ENCODE measurements around the gene HS6ST2.

The HS6ST2 gene

DNA sequence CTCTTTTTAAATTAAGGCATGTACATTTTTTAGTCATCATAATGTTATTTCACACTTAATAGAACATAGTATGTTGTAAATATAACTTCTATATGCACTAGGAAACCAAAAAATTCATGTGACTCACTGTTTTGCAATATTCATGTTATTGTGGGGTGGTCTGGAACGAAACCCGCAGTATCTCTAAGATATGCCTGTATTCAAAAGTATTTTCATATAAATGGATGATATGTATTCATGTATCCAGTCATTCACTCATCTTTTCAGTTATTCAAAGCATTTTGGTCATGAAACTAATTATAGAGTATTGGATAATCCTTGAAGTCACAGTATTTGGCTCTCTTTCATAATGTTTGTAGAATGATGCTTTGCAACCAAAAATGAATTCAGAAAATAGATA is 168.1 kb downstream of the HS6ST2 start:
- DNase-seq (ENCODE audit: low spot score): no peak

DNA sequence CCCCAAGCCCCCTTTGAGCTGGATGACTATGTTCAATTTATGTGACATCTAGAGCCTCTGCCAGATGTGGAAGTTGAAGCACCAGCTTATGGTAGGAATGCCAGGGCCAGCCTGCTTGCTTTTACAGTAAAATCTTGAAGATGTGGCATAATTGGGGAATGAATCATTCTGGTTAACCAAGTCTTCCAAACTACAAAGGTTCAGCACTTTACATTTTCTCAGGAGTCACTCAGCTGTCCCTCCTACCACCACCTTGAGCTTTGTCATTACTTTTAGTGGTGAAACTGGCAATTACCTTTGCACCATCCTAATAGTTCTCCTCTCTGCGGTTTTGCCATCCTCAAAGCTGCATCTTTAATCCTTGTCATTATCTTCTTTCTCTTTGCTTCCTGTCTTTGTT is 172.2 kb downstream of the HS6ST2 start:
- DNase-seq (ENCODE audit: low spot score): no peak

DNA sequence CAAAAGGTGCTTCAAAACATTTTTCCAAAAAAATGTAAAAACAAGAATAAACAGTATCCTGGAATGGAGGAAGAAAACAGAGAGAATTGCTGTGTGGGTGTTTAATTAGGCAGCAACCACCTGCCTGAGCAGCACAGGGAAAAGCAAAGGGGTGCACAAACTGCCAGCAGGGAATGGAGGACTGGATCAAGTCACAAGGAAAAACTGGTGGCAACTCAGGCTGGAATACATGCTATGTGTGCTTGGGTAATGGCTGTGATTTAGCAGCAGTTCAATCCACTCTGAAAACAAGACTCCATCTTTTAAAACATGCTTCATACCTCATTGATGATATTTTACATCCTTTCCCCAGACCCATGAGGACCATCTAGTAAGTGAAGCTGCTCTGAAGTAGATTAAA is 179.5 kb downstream of the HS6ST2 start:
- DNase-seq (ENCODE audit: low spot score): no peak

DNA sequence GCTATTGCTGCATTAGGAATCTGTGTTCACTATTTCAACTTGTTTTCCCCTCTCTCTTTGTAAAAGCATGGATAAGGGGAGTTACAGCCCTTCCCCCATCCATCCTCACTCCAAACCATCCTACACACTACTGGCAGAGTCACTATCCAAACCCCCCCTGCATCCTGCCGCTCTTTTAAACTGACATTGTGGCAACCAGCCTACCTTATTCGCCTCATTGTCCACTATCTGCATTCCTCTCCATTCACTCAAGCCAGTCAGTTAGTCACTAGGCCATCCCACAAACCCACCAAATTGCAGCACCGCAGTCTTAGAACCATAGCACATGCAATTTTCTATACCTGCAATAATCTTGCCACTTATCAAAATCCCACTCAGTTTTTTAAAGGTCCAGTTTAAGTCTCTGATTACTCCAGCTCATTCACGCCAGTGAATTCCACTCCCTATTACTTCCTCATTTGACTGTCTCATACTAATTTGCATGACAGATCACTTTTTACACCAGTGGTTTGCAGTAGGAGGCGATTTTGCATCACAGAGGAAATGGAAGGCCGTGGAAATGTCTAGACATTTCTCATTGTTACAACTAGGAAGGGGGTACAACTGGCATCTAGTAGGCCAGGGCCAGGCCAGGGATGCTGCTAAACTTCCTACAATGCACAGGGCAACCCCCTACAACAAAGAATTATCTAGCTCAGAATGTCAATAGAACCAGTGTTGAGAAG is 181.8 kb downstream of the HS6ST2 start:
- DNase-seq (ENCODE audit: low spot score): no peak

DNA sequence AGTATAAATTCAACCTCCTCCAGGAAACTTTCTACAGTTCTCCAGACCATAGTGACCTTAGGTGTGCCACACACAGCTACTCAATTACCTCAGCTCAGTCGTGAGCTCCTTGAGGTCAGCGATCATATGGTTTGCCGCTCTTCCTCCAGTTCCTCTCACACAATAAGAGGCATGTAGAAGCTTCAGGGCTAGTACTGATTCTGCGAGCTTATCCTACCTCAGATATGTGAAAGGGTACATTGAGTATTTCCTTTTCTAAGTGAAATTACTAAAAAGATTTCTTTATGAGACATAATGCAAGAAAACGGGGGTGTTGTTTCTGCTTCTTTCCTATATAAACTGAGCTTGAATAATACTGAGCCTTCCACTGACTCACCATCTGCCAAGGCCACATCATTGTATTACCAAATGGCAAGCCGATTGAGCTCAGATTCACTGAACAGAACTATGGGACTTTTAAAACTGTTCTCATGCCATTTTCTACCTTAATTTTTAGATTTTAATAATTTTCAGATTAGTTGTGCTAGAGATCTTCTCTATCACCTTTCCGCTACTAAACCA is 183.1 kb downstream of the HS6ST2 start:
- no peak for DNase-seq (ENCODE audit: low spot score)

DNA sequence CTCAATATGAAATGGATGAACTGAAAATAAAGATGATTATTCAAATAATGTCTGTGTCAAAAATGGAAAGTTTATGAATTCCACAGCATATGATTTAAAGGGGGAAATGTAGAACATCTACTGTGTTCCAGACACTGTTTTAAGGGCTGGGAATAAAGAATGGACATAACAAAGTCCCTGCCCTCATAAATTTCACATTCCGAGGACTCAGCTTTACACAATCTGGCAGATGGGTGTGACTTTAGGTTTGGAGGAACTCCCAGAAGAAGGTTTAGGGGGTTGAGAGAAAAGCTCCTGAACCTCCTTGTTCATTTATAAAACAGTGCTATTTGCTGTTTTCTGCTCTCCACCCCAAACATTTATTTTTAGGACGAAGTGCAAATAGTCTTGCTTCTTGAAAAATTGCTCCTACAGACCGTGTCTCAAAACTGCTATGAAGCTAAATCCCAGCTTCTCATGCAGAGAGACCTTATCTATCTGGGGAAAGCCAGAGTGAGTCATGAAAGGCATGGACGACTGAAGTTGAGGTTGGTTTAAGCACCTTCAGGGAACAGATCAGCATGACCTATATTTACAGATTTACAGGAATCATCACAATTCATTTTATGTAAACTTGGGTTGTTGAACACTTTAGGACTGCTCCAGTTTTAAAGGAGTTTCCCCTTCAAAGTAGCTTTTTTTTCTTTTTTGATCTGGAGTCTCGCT is 184.3 kb downstream of the HS6ST2 start:
- no peak for DNase-seq (ENCODE audit: low spot score)

DNA sequence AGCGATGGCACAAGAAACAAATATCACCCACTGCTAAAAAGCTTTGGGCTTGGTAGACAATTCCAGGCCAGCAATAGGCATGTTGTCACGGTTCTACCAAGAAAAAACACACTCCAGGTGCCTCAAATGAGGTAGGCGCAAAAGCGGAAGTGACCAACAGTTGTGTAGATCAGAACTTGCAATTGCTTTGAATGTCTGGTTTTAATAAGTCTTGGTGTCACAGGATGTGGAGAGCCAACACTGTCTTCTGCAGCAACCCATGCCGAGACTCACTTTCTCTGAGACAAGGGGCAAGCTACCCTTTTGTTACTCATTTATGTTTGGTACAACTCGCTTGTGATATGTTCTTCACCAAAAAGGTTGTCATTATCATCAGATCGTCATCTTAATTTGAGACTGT is 188.8 kb downstream of the HS6ST2 start:
- DNase-seq (ENCODE audit: low spot score): no peak

DNA sequence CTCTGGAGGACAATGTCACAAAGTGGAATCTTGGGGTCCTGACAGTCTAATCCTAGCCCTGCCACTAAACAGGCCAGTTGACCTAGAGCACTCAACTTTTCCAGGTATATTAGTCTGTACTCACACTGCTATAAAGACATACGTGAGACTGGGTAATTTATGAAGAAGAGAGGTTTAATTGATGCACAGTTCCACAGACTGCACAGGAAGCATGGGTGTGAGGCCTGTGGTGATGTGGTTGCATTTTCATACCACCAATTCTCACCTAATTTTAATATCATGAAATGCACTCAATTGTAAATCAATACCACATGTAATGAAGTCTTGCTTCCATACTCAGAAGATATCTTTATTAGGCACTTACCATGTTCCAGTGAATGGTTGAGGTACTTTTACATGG is 192.0 kb downstream of the HS6ST2 start:
- no peak for DNase-seq (ENCODE audit: low spot score)

DNA sequence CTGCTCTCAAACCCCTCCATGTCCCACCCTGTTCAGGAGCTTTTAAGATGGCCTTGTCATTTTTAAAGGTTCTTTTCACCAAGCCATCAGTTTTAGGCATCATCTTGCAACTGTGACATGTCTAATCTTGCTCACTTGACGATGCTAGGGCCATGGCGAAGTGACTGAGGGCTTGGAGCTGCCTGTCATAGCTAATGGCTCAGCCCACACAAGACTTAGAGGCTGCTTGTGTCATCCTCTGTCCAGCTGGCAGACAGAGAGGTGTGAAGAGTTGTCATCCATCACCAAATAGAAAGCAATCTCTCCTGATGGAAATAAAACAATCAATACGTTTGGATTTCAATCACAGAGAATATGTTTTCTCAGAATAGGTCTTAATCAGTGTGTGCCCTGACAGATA is 194.9 kb downstream of the HS6ST2 start:
- no peak for DNase-seq (ENCODE audit: low spot score)

DNA sequence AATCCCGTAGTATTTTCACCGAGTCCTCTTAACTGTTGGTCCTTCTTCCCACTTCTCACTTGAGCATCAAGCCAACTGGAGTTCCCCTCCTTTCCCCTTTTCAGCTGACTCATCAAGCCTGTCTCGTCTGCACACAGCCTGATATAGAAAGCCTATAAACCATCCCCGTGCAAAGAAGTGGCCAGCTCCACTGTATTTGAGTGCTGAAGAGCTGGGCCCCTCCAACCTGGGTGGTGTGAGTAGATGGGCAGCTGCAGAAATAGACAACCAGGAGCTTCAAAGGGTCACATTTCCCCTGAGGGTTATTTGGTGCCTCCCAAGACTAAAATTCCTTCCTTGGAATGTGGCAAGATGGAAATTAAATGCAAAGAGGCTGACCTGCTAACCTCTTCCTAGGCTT is 199.7 kb downstream of the HS6ST2 start:
- no peak for DNase-seq (ENCODE audit: low spot score)

DNA sequence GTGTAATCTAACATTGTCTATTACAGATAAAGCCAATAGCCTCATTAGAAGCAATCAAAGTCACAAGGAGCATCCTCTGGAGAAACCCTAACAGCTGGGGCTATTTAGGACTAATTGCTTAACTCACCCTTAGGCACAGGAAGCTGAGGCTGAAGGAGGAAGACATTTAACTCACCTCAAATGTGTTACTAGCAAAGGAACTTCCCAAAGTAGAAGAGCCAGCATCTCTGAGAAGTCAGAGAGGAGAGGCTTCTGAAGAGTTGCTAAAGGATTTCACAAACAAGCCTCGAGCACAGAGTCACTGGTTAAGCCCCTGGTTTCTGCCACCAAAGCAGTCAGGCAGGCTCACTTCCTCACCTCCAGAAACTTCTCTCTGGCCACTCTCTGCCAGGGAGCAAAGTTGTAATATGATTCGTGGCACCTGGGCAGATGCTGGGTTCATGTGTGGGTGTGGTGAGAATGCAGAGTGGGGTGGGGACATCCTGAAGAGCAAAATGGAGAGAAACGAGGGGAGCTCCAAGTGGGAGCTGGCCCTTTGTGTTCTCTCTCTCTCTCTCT is 201.3 kb downstream of the HS6ST2 start:
- DNase-seq (ENCODE audit: low spot score): no peak

DNA sequence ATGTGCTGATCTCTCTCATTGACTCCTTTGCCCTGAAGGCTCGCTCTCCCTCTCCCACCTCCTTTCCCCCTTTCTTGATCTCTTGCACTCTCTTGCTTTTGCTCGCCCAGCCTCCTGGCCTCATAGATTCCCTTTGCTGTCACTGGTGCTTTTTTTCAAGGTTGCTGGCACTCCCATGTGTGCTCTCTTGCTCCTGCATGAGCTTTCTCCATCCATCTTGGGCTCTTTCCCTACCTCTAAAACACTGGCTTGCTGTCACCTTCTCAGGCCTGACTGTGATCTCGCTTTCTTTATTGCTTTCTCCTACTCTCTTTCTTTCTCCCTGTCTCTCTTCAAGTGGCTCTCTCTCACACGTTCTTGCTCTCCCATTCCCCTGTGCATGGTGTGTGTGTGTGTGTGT is 202.0 kb downstream of the HS6ST2 start:
- no peak for DNase-seq (ENCODE audit: low spot score)

DNA sequence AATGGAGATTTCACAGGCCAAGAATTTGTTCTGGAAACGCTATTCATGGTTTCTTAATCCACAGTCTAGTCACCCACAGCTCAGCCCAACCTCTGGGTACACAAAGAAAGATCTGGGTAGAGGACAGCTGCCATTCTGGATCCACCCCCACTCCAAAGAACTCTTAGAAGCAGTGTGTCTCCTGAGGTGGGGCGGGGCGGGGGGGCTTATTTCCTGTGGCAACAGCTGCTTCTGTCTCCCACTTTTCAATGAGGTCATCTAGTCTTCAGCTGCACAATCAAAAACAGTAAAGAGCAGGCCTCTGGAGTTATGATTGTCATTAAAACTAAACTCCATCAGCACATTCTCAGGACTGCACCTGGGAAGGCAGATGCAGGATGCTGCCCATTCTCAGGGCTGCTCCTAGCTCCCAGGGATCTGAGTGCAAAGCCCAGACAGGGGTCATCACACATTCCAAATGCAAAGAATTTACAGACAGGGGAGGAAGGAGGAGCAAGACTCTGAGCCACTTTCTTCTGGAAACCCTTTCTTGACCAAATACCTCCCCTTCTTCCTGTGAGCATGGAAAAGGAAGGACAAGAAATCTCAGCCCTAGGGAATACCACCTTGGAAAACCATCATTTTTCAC is 207.3 kb downstream of the HS6ST2 start:
- no peak for DNase-seq (ENCODE audit: low spot score)

DNA sequence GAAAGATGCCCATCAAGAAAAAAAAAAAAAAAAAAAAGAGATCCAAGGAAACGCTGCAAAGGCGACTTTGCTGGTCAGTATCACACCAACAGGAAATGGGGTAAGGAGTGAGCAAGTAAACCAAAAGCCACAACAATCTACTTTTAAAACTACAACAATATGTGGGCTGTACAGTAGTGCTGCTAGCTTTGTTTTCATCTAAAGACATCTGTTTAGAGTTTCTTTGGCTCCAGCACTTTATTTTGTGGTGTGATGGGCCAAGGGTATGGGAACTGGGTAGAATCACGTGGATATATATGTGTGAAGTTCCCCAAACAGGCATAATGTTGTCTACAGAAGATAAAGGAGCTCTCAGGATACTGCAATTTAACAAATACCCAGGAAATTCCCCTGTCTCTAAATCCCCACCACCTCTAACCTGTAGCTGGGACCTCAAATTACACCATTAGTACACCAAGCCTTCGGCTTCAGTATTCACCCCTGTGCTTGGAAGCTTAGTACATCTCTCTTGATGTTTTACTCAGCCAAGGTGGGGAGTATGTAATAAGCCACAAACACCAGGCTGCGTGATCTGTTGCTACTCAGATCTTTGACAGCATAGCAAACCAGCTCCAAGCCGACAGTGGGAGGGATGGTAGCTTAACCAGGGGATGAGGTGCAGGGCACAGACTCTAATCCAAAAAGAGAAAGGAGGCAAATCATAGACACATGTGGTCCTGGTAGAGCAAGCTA is 207.9 kb downstream of the HS6ST2 start:
- DNase-seq (ENCODE audit: low spot score): no peak

DNA sequence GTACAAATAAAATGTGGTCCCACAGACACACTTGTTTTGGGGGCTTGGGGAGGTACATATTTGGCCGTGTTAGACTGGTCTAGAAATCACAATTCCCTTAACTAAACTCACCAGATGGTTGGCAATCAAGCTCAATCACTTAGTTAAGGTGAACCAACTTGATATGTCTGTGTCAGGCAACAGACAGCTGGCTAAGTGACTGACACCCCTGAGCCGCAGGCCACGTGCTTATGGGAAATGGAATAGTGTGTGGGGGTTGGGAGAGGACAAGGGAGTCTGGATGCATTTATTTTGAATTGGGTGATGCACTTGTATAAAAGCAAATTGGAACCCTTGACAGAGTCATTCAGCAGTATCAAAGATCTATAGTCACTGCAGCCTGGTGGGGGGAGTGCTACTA is 209.0 kb downstream of the HS6ST2 start:
- no peak for DNase-seq (ENCODE audit: low spot score)

DNA sequence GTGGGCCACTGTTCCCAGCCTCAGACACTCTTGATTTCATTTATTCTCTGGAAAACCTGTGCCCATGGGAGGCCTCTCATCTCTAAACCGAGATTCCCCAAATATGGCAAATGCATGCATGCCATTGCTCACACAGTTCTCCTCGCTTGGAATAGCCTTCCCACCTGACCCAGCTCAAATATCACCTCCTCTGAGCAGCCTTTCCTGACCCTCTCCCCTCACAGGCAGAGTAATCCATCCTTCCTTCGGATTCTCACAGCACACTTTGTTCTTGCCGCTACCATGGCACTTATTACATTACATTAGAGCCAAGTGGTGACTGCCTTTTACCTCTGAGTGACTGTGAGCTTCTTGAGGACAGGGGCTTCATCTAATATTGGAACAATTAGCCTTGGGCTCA is 209.5 kb downstream of the HS6ST2 start:
- DNase-seq (ENCODE audit: low spot score): no peak

DNA sequence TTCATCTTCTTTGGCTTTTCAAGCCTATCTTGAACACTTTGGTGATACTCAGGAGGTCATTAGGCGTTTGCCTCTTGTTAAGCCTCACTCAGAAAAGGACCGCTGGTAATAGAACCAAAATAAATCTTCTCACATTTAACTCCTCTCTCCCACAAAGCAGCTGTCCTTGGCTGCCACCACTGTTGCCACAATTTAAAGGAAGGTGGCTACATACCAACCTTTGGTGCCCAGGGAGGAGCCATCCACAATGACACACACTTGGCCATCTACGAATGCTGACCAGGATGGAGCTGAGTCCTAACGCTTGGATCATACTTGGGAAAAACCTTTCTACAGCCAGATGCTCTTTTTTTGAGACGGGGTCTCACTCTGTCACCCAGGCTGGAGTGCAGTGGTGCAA is 210.2 kb downstream of the HS6ST2 start:
- DNase-seq (ENCODE audit: low spot score): no peak

DNA sequence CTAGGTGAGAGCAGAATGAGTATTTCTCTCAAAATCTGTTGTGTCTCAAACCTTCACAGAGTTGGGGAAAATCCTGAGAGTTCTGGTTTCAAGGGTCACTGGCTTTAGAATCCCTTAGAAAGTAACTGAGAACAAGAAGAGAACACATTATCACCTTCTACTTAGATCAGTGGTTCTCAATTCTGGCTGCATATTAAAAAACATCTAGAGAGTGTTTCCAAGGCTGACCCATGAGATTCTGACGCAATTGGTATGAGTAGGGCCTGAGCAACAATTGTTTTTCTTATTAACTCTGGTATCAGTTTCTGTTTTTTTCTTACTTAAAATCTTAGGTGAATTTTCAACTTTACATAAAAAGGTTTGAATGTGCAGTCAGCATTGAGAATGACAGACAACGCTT is 212.8 kb downstream of the HS6ST2 start:
- no peak for DNase-seq (ENCODE audit: low spot score)

DNA sequence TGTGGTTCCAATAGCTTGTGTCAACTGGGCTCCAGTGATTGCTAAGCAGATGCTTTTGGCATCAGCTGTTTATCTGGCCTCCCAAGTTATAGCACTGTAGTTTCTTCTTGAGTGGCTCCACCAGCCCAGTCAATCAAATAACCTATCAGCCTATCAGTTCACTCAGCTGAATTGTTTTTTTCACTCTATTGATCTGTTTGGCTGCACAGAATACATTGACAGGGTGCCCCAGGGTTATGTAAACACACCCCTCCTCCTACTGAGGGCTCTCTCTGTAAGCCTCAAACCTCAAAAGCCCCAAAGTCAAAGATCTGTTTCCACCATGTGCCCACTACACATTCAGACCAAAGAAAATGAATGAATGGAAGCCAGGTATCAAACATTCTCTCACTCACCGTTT is 214.0 kb downstream of the HS6ST2 start:
- DNase-seq (ENCODE audit: low spot score): no peak

DNA sequence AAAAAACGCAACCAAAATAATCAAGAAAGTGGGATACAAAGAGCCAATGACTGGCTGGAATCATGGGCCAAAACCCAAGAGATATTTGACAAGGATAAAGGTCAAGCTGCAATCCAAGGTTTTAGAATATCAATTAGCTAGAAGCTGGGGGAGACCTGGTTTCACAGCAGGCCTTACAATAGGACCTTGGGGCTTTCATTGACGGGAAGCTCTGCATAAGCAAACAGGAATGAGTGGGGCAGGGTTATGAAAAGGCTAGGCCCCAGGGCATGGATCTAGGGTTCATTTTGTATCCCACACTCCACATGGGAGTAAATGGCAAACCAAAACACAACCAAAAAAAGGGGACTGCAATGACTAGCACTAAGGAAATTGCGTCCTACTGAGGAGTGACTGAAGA is 215.3 kb downstream of the HS6ST2 start:
- DNase-seq (ENCODE audit: low spot score): no peak

DNA sequence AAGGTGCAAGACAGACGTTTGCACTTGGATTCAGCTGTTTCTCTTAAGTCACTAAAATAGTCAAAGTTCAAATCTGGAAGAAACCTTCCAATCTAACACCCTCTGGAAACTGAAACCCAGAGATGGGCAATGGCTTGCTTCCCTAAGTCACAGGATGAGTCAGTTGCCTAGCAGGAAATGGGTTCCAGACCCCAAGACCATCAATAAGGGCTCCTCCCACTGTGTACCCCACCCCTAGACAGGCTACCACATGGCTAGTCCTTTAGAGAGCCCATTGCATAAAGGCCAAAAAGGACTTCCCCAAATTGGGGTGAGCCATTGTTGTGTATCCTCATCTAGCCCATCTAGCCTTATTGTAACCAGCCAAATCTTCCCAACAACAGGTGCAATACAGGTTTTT is 216.2 kb downstream of the HS6ST2 start:
- no peak for DNase-seq (ENCODE audit: low spot score)

DNA sequence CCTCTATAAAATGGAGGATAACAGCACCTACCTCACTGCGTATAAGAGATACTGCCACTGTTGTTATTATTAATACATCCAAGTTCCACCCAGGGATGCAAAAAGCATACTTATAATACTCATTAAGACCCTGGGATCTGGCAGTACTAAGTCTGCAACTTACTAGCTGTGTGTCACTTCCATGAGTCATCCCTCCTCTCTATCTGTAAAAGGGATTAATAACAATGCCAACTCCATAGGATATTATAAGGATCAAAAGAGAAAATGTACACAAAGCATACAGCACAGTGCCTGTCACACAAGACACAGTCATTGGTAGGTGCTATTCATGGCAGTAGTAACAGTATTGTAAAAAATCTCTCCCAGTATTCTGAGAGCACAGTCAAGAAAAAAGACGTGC is 216.7 kb downstream of the HS6ST2 start:
- peak; percentile 7 for DNase-seq (ENCODE audit: low spot score)
